Spleen (tissue), 7 donors: ENCODE measurements around the gene ABCA7.

ENCODE experiments used
- CTCF ChIP-seq, 11 experiments: fragments of 200-600 bp in 7 of 11; fragments of 450-650 bp in 4 of 11; sonication (generic) in 4 of 11; IDR thresholded peaks in 8 of 11; conservative IDR thresholded peaks in 3 of 11; 1 replicate in 7 of 11; 2 replicates in 4 of 11; pipeline versions ENCODE4 v1.4.0 to v1.8.0; 2016 to 2021; ENCODE audit warnings: antibody characterized with exemption in 11 of 11, inconsistent platforms in 4 of 11, mild to moderate bottlenecking in 1 of 11
- POLR2A ChIP-seq, 3 donors: fragments of 450-650 bp; IDR thresholded peaks; one replicate each; pipeline ENCODE4 v1.5.1; 2017; ENCODE audit warnings: antibody characterized with exemption in 3 of 3, mild to moderate bottlenecking in 1 of 3
- POLR2AphosphoS5 ChIP-seq, 3 donors: sonication (generic); formaldehyde crosslinking; IDR thresholded peaks; one replicate each; pipeline ENCODE4 v1.5.1; 2017; ENCODE audit warnings: antibody characterized with exemption in 3 of 3
- donor health status: DM: no; HTN: no; CAD: no; lungs with moderate emphysema.
- donor health status: DM: no; HTN: no; CAD: no.
- donor health status: DM: no; HTN: no; CAD: no.

- TF ChIP-seq CTCF (IDR thresholded peaks at IDR 0.05 in 8 of 11, conservative IDR thresholded peaks at IDR 0.05 in 3 of 11) (no peak), POLR2AphosphoS5 (IDR thresholded peaks at IDR 0.05) (peak in 1 of 3 donors; percentile 10), POLR2A (IDR thresholded peaks at IDR 0.05) (no peak)
These were observed 33.1 kb upstream of the ABCA7 start for GRCh38 chr19:1006711-1007398.
